Astrocyte of the cerebellum (primary cell): ENCODE results near the gene NDRG3.

Source experiments
- DNase-seq: peaks from one replicate; pipeline ENCODE4 v3.0.0-alpha.2; 2011; ENCODE audit warnings: low read depth
- H3K4me3 ChIP-seq: 2 replicates; pipeline ENCODE4 v1.5.1; 2011; ENCODE audit warnings: mild to moderate bottlenecking, low read depth, low read length, moderate library complexity
- CTCF ChIP-seq: IDR thresholded peaks from 2 replicates; pipeline ENCODE4 v1.5.1; 2012; ENCODE audit warnings: low read length, low read depth, moderate library complexity, mild to moderate bottlenecking; ENCODE audit errors: missing control alignments
- in situ Hi-C: cut with HindIII; loops from 2 replicates; pipeline ENCODE4 v1.10.0; 2017; ENCODE audit warnings: low sequenced_read_pairs

NDRG3 gene

GRCh38 chr20:36629719-36630681 lies 115.9 kb downstream of the NDRG3 start:
- TF ChIP-seq CTCF: no peak
- in situ Hi-C loops: no loop called here
- DNase-seq: no peak
- H3K4me3 ChIP-seq: no peak overlapping the region

GRCh38 chr20:36628076-36628475 lies 117.8 kb downstream of the NDRG3 start:
- no peak for TF ChIP-seq CTCF
- no peak overlapping the region for H3K4me3 ChIP-seq
- in situ Hi-C loops: no loop called here
- no peak for DNase-seq

GRCh38 chr20:36624944-36625324 lies 121.0 kb downstream of the NDRG3 start:
- no peak for TF ChIP-seq CTCF
- no peak for DNase-seq
- H3K4me3 ChIP-seq: no peak overlapping the region
- in situ Hi-C loops: no loop called here

GRCh38 chr20:36624068-36624943 lies 121.6 kb downstream of the NDRG3 start:
- in situ Hi-C loops: no loop called here
- H3K4me3 ChIP-seq: no peak overlapping the region
- no peak for DNase-seq
- no peak for TF ChIP-seq CTCF

GRCh38 chr20:36623444-36623843 lies 122.4 kb downstream of the NDRG3 start:
- no peak for TF ChIP-seq CTCF

GRCh38 chr20:36620917-36621316 lies 125.0 kb downstream of the NDRG3 start:
- DNase-seq: no peak
- no peak overlapping the region for H3K4me3 ChIP-seq
- in situ Hi-C loops: no loop called here
- no peak for TF ChIP-seq CTCF

More at GRCh38 chr20:36623444-36623843, 122.4 kb downstream of the NDRG3 start:
- in situ Hi-C loops: no loop called here
- DNase-seq: no peak
- no peak overlapping the region for H3K4me3 ChIP-seq
